ENCODE measurements around the gene PNPLA2.

PNPLA2 gene

DNA sequence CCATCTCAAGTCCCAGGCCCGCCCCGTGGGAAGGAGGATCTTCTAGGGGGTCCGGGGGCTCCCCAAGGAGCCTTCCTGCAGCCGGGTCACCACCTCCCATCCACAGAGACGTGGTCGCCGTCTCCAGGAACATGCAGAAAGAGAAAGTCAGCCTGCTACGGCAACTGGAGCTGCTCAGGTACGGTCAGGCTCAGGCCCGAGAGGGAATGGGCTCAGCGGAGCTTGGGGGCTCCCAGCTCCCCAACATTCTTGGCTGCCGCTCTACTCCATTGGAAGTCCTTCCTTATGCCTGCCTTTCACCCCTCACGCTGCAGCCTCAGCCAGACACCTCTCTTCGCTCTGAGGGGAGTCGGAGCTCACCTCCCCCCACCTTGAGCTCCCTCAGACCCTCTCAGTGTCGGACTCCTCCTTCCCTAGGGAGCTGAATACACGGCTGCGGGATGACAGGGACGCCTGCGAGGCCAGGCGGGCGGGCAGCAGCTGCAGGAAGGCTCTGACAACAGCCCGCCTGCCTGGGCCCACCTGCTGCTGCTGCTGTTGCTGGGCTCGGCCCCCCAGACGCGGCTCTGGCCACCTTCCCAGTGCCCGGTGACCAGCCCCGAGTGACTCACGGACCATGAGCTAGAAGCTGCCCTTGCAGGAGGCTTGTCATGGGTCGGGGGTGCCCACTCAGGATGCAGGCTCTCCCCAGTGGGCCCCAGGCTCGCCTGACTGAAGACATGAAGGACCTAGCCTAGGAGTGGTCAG is 12.6 kb downstream of the PNPLA2 start:
- DNase-seq (ENCODE audit: low read depth): no peak

DNA sequence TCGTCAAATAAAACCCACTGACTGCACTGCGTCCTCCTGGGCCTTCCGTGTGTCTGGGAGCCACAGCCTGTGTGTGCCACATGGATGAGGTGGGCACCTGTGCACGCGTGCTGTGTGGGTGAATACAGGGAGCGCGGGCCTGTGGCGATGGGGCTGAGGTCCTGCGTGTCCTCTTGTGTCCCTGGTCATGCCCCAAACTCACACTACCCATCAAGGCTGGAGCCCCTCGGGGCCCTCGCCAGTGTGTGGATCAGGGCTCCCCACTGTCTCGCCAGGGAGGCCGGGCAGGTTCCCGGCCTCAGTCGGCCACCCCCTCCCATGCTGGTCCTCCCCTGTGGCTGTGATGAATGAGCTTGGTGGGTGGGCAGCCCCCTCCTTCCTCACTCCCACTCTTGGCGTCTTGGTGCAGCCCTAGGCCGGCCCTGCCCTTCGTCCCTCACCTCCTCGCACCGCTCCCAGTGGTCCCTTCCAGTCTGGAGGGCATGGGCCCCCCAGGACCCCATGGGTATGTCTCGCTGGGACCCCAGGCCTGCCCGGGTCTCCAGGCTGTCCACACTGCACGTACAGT is 13.3 kb downstream of the PNPLA2 start:
- DNase-seq (ENCODE audit: low read depth): no peak

DNA sequence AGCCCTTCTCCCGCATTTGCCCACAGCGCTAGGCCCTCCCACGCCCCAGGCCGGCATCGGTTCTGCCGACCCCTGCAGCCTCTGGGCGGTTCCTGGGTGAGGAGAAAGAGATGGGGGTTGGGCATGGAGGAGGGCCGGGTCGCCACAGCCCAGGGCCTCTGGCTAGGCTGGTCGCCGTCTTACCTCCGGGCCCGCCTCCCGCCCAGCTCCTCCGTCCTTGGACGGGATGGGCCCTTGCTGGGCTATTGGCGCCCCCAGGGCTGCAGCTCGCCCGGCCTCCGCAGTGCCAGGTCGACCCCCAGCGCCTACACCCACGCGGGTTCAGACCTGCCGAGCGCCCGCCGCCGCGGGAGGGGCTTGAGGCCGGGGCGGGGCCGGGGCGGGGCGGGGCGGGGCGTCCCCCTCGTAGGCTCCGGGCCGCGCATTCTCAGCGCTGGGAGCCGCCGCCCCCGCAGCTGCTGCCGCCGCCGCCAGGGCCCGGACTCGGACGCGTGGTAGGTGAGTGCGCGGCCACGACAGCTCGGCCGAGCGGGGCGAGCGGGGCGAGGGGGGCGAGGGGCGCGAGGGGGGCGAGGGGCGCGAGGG is 13.9 kb downstream of the PNPLA2 start, which contains the start of gene CD151:
TSS of gene CD151 (plus strand) at position 424 of the 585 bp plus-strand sequence. CDS start 3,118 bp downstream, outside the sequence.
- DNase-seq (ENCODE audit: low read depth): no peak

DNA sequence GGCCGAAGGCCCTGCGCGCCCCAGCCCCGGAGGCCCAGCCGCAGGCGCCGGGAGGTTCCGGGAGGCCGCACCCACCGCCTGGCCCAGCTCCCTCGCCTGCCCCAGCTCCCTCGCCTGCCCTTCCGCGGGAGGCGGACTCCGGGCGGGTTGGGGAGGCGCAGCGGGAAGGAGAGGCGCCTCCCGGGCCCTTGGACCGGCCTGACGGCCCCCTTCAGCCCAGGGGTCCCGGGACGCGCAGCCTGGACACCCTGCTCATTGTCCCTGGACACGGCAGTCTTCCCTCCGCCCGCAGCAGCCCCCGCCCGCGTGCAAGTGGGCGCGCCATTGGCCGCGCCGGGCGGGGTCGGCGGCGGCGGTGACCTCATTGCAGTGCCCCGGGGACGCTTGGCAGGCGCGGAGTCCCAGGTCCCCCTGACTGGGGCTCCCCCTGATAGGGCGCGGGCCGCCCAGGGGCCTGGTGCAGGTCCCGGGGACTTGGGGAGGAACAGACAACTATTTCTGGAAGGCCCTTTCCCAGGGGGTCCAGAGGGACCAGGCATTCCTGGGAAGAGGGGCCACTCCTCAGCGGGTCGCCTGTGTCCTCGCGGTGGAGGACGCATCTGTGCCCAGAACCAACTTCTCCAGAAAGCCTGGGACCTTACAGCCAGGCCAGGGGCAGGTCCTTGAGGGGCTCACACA is 14.5 kb downstream of the PNPLA2 start:
- no peak for DNase-seq (ENCODE audit: low read depth)

DNA sequence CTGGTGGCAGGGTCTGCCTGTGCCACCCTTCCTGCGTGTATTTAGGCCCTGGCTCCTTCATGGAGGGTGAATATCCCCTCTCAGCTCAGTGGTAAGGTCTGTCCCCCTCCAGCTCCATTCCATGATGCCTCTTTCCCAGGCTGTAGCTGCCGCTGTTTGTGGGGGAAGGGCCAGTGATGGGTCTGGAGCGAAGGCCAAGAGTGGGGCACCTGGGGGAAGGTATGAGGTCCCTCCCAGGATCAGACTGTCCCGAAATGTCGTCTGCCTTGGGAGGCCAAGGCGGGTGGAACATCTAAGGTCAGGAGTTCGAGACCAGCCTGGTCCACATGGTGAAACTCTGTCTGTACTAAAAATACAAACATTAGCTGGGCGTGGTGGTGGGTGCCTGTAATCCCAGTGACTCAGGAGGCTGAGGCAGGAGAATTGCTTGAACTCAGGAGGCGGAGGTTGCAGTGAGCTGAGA is 15.2 kb downstream of the PNPLA2 start:
- no peak for DNase-seq (ENCODE audit: low read depth)

DNA sequence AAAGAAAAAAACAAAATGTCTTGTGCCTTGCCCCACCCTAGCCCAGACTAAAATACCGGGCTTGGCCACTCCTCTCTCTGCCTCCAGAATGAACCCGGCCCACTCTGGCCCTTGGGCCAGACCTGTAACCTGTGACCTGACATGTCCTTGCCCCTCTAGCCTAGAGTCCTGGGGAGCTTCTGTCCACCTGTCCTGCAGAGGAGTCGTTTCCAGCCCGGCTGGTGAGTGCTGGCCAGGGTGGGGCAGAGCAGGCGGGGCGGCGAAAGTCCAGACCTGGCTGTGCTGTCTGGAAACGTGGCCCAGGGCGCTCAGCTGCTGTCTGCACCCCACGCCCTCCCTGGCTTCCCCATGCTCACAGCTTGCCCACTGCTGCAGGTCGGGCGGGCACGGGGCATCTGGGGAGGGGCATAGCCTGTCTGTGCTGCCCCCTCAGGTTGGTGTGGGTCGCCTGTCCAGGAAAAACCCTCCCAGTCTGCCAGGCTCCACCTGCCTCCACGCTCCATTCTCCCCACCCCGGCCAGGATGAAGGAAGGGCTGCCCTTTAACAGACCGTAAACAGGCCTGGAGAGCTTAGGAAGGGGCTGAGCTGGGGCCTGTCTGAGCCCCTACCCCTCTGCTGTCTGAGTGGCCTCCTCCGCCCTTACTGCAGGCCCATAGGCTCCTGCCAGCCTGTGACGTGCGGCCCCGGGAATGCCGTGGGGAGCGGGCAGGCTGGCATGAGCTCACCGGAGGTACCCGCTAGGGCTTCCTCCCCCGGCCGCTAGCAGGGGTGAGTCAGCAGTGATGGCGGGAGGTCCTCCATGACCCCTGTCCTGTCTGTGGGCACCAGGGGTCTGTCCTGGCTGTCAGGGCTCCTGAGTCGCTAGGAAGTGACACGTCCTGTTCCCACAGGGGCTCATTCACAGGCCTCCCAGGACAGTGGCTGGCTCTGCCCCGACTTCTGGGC is 15.9 kb downstream of the PNPLA2 start:
- DNase-seq (ENCODE audit: low read depth): no peak

DNA sequence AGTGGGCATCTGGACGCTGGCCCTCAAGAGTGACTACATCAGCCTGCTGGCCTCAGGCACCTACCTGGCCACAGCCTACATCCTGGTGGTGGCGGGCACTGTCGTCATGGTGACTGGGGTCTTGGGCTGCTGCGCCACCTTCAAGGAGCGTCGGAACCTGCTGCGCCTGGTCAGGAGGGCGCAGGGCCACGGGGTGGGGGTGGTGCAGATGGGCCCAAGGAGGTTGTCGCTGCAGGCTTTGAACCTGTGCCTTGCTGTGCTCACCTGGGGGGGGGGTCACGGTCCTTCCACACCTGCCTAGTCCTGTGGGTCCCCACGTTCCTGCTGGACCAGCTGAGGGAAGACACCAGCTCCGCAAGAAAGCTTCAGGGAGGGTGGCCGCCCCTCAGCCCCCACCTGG is 17.6 kb downstream of the PNPLA2 start:
- no peak for DNase-seq (ENCODE audit: low read depth)

DNA sequence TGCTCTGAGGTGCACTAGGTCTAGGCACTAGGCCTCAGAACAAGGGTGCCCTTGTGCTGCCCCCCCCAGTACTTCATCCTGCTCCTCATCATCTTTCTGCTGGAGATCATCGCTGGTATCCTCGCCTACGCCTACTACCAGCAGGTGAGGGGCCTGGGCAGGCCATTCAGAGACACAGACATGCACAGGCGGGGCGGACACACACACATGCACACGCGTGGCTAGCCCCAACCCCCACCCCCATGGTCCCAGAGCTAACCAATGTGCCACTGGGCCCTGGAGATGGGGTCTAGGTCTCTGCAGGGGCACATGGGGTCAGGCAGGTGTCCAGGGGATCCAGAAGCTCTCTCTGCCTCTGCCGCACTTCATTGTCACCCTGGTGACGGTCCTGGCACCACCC is 18.0 kb downstream of the PNPLA2 start:
- no peak for DNase-seq (ENCODE audit: low read depth)

DNA sequence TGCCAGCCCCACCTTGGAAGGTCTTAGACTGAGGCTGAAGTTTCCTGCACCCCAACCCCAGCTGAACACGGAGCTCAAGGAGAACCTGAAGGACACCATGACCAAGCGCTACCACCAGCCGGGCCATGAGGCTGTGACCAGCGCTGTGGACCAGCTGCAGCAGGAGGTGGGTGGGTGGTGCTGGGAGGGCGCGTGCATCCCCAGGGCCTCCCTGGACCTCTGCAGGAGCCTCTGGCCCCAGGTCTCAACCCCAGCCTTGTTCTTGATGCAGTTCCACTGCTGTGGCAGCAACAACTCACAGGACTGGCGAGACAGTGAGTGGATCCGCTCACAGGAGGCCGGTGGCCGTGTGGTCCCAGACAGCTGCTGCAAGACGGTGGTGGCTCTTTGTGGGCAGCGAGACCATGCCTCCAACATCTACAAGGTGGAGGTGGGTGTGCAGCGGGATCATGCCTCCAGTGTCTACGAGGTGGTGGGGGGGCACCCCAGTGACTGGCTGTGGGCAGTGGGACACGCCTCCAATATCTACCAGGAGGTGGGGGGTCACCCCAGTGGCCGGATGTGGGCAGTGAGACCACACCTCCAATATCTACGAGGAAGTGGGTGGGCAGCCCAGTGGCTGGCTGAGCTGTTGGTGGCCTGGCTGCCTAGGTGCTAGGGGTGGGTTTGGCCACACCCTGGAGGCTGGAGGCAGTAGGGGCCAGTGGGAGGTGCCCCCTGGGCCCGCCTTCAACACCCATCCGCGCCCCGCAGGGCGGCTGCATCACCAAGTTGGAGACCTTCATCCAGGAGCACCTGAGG is 18.7 kb downstream of the PNPLA2 start:
- no peak for DNase-seq (ENCODE audit: low read depth)

DNA sequence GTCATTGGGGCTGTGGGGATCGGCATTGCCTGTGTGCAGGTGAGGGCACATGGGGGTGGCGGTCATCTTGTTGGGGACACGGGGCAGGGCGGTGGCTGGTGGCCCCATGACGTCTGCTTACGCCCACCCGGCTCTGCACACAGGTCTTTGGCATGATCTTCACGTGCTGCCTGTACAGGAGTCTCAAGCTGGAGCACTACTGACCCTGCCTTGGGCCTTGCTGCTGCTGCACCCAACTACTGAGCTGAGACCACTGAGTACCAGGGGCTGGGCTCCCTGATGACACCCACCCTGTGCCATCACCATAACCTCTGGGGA is 19.2 kb downstream of the PNPLA2 start:
- DNase-seq (ENCODE audit: low read depth): no peak

DNA sequence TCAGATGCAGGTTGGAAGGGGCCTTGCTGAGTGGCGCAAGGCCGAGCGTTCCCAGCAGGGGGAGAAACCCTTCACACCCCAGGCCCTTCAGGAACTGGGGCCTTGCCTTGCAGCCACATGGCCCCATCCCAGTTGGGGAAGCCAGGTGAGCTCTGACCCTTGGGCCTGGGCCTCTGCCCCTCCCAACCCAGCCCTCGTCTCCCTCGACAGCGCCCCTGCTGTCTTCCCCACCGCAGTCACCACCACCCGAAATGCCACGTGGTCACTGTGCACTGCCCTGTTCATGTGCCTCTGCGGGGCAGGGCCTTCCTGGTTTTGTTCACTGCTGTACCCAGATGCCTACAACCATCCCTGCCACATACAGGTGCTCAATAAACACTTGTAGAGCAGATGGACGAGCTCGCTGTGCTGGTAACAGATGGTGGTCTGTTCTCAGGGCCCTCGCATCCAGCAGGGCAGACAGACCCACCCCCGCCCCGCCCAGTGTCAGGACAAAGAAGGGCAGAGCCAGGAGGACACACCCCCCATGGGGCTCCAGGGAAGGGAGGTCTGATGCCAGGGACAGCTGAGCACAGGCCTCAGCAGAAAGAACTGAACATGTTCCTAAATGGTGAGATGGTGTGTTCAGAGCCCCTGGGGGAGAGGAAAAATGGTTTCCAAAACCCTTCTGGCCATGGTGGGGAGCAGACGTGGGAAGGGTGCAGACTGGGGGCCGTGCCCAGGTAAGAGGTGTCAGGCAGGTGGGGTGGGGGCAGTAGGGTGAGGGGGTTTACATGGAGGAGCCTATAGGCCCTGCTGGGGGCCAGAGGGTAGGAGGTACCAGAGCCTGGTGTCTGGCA is 19.9 kb downstream of the PNPLA2 start:
- no peak for DNase-seq (ENCODE audit: low read depth)

DNA sequence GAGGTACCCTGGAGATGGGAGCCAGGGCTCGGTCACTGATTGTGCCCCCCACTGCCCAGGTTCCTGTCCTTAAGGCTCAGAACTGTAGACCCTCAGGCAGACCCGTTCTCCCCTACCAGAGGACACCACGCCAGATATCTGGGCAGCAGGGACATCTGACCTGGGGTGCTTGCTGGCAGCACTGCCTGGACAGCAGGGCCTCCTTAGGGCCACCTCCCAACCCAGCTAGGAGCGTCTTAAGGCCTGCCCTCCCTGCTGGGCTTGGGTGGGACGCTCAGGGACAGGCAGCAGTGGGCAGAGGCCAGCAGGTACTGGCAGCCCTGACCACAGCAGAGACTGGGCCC is 20.5 kb downstream of the PNPLA2 start:
- no peak for DNase-seq (ENCODE audit: low read depth)

DNA sequence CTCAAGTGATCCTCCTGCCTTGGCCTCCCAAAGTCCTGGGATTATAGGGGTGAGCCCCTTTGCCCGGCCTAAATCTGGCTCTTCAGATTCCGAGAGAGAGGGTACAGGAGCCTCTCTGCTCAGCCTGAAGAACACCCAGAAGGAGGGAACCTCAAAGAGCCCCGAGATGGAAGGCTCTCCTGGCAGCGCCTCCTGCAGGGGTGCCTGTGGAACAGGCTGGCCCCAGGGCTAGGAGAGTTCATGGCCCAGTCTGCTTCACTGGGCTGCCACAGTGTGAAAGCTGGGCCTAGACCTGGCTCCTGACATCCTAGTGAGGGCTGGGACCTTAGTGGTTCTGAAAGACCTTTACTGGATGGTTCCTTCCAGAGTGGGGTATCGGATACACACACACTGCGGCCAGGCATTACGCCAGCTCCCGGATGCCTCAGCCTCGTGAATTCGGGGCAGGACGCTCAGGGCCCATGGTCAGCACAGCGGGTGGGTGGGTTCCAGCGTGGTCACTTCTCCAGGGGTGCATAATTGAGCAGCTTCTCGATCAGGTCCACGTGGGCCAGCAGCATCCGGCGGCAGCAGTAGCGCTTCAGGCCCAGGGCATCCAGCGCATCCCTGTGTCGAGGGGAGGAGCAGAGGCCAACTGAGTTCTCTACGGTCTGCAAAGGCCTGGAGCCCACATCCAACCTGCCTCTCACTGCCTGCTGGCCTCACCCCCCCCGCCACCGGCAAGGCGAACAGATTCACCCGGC is 21.3 kb downstream of the PNPLA2 start:
- no peak for DNase-seq (ENCODE audit: low read depth)

DNA sequence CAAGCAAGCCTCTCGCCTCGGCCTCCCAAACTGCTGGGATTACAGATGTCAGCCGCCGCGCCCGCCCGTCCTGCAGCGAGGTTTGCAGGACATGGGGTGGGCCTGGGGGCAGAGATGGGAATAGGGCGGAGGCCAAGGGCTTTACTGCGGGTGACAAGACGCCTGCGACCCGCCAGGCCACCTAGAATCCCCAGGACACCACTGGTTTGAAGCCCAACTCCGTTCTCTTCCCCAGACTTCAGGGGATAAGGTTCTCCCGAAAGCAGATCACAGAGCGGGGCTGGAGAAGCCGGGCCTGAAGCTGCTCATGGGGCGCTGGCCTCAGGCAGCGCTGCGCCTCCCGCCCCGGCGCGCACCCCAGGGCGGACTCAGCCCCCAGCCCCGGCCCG is 23.3 kb downstream of the PNPLA2 start:
- DNase-seq (ENCODE audit: low read depth): no peak

DNA sequence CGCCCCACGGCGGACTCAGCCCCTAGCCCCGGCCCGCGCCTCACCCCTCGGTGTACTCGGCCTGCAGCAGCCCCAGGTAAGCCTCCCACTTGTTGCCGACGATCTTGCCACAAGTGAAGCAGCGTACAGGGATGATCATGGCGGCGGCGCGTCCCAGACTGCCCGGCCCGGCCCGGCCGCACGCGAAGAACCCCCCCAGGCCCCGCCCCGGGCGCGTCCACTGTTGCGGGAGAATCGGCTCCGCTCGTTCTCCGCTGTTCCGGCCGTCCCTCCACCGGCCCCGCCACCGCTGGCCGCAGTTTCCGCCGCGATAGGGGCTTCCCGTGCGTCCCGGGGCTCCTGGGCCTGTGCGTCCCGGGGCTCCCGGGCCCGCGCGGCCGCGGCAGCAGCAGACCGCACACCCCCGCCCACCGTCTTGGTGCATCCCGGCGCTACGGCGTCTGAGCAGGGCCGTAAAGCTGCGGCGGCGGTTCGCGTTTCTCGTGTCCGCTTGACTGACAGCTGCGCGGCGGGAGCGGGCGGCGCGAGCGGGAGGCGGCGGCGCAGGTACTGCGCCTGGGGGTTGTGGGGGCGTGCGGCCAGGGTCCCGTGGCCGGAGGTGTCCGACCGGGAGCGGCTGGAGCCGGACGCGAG is 23.8 kb downstream of the PNPLA2 start, which contains the start of the genes POLR2L and TSPAN4:
TSS of gene POLR2L (minus strand) at position 160 of the 633 bp plus-strand sequence. CDS start at position 139, 21 bp downstream.
TSS of gene TSPAN4 (plus strand) at position 483 of the 633 bp plus-strand sequence. CDS start 7,453 bp downstream, outside the sequence.
- peak; percentile 75 for DNase-seq (ENCODE audit: low read depth)

DNA sequence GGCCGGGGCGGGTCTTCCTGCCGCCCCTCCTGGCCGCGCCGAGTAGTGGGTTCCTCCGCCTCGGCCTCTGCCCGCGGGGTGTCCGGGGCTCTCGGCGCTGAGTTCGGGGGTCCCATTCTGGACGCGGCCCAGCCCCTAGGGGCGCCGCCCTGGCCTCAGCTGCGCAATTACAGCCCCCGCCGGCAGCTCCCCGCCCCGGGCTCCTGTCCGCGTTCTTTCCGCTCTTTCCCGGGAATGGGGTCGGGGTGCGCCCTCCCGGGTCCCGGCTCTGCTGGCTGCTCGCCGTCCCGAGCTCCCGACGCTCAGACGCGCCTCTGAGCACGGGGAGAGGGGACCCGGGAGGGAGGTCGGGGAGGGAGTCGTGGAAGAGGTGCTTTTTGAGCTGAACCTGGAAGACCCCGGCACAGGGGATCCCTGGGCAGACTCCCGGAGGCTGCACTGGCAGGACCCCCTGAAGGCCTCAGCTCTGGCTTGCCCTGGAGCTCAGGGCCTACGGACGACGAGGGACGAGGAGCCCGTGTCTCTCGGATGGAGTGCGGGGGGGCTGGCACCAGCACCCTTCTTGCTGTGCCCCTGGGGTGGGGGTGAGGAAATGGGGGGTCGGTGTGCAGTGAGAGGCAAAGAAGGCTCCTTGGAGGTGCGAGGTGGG is 24.5 kb downstream of the PNPLA2 start:
- DNase-seq (ENCODE audit: low read depth): no peak

DNA sequence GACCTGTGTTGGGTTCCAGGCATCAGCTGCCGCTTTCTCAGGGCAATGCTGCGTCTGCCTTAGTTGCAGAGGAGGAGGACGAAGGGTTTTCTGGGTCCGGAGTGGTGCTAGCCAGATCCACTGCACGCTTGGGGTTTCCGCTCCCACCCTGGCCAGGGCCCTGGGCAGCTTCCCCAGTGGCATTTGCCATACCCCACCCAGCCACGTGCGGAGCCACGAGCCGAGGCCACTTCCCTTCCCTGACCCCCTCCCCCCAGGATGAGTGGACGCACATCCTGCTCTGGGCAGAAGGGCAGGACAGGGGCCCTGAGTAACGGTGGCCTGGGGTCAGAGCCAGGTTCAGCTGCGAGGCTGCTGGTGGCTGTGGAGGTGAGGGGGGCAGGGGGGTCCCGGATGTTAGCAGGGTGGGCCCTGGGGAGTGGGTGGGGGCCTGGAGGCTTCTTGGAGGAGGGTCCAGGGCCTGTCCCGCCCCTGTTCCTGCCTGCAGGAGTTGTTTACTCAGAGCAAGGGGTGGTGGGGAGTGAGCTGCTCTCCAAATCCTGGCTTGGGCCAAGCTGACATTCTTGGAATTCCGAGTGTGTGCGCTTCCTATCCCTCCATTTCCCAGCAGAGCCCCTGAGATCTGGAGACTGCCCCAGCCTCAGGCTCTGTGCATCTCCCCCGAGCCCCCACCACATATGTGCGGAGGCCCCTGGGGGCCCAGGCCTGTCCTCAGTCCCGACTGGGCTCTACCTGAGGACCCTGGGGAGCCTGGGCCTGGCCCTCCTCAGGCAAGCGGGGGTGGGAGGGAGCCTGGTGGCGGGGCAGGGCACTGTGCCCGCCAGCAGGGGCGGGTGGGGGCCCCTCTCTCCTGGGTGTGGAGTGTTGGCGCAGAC is 25.3 kb downstream of the PNPLA2 start:
- DNase-seq (ENCODE audit: low read depth): peak; percentile 92

All from stromal cell of bone marrow (primary cell).